Loucy (cell line): ENCODE data around the gene DYNC2H1.

ENCODE experiments used
- CTCF ChIP-seq: fragments of 200-600 bp; sonication (generic); conservative IDR thresholded peaks from 2 replicates; pipeline ENCODE4 v1.5.1; 2014; ENCODE audit warnings: mild to moderate bottlenecking, antibody characterized with exemption, low read length
- EZH2phosphoT487 ChIP-seq: fragments of 200-600 bp; IDR thresholded peaks from 2 replicates; pipeline ENCODE4 v1.6.1; 2018; ENCODE audit warnings: antibody characterized with exemption, mild to moderate bottlenecking, moderate library complexity, borderline replicate concordance

- TF ChIP-seq CTCF (no peak), EZH2phosphoT487 (no peak)
Observed at GRCh38 chr11:103515283-103515682, 406.1 kb downstream of the DYNC2H1 start.
